Stimulated activated CD4-positive, alpha-beta T cell treated with anti-CD3 and anti-CD28 coated beads, Interleukin-12 subunit alpha, Interleukin-12 subunit beta, amount 100 ng/mL, for 48 hours (primary cell): ENCODE measurements around the gene CAVIN2.

Experiments used
- DNase-seq, 3 donors: peaks; one replicate each; pipeline ENCODE4 v3.0.0-alpha.2; 2020; ENCODE audit warnings: low read depth in 2 of 3, low spot score in 1 of 3

Gene CAVIN2, protein sequence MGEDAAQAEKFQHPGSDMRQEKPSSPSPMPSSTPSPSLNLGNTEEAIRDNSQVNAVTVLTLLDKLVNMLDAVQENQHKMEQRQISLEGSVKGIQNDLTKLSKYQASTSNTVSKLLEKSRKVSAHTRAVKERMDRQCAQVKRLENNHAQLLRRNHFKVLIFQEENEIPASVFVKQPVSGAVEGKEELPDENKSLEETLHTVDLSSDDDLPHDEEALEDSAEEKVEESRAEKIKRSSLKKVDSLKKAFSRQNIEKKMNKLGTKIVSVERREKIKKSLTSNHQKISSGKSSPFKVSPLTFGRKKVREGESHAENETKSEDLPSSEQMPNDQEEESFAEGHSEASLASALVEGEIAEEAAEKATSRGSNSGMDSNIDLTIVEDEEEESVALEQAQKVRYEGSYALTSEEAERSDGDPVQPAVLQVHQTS

DNA sequence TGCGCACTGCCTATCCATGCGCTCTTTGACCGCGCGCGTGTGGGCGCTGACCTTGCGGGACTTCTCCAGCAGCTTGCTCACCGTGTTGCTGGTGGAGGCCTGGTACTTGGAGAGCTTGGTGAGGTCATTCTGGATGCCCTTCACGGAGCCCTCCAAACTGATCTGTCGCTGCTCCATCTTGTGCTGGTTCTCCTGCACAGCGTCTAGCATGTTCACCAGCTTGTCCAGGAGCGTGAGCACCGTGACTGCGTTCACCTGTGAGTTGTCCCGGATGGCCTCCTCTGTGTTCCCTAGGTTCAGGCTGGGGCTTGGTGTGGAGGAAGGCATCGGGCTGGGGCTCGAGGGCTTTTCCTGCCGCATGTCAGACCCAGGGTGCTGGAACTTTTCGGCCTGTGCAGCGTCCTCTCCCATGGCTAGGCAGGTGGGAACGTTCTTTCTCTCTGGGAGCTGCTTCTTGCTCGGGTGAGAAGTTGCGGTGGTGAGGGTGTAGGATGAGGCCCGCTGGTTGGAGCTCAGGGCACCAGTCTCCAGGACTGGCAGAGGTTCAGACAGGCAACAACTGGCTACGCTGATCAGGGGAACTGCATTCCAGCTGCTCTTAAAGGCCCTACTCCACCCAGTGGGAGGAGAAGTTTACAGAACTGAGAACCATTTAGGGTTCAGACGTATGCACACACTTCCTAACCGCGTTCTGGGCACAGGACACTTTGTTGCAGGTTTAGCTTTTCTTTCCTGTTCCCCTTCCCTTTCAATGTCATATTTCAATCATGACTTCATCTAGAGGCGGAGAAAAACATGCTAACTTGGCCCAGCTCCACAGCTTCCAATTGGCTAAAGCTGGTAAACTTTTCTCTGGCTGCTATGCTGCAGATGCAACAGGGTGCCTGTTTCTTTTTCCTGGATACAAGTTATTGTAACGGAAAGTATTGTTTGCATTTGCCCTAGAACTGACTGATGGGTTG, at the start of gene CAVIN2:
Gene CAVIN2 (minus strand): TSS at position 574 of the 962 bp plus-strand sequence. CDS start 163 bp downstream, at position 411.
- no peak for DNase-seq

DNA sequence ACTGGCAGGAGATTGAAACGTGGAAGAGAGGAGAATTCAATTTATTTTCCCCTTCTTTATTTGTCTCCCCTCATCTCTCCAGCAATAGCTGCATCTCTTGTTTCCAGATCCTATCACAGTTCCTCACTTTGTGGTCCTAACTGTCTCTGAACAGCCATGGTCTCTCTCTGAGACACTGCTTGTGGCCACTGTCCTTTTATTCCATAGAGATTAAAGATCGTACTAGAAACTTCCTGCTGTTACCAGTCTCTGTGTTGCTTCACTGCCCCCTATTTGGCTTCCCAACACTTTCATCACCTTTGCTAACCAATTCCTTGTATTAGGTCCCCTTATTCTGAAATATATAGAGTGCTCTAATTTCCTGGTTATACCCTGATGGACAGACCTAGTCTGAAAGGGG, 48.9 kb upstream of the CAVIN2 start:
- DNase-seq = no peak

DNA sequence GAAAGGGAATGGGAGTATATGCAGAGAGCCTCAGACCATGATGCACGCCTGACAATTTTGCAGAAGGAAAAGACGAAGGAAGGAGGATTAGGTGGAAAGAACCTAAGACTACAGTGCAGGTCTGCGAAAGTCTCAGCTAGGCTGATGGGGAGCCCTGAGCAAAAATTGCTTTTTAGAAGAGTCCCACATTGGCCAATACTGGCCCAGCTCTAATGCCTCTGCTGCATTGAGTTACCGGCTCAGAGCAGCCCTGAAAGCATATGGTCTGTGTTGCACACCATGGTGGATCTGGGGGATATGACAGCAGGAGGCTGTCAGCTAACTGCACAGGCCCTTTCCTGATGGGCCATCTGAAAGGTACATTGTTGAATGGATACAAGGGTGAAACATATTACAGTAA, 48.3 kb upstream of the CAVIN2 start:
- no peak for DNase-seq

DNA sequence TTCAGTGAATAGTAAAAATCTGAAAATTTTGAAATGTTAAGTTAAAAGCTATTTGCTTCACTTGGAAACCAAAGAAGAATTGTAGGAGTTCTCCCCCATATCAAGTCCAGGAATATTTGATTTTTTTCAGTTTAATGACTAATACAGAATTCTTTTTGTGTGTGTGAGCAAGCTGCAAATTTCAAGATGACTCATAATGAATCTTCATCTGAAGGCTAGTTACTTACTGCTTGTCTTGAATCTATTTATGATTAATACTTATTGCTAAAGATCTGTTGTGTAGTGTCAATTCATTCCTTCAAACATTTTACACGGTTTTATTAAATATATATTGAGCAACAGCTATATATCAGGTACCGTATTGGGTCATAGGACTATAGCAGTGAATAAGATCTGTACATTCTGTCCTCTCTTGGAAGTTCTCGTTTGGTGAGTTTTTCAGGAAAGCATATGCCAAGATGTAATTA, 47.8 kb upstream of the CAVIN2 start:
- no peak for DNase-seq

DNA sequence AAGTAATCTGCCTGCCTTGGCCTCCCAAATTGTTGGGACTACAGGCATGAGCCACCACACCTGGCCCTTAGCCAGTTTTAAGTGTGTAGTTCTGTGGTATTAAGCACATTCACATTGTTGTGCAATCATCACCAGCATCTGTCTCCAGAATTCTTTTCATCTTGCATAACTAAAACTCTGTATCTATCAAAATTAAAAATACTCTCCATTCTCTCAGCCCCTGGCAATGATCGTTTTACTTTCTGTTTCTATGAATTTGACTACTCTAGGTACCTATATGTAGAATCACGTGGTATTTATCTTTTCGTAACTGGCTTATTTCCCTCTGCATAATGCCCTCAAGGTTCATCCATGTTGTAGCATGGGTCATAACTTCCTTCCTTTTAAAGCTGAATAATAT, 45.5 kb upstream of the CAVIN2 start:
- no peak for DNase-seq

DNA sequence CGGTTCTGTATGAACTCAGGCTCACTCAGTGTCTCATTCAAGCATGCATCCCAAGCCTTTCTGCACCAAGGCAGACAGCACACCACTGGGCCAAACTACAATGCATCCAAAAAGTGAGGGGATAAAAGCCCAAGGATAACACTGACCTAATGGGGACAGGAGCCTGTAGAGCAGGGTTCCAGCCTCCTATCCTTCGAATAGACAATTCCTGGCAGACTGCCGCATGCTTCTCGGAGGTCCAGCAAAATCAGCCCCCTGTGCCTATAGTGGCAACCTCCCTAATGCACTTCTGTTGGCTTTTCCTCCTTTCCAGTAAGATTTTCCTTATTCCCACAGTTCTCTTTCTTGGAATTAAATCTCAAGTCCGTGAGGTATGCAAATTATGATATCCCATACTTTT, 44.8 kb upstream of the CAVIN2 start:
- no peak for DNase-seq

DNA sequence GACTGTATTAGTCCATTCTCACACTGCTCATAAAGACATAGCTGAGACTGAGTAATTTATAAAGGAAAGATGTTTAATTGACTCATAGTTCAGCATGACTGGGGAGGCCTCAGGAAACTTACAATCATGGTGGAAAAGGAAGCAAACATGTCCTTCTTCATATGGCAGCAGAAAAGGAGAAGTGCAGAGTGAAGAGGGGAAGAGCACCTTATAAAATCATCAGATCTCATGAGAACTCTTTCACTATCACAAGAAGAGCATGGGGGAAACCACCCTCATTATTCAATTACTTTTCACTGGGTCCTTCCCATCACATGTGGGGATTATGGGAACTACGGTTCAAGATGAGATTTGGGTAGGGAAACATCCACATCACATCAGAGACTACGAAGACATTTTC, 43.0 kb upstream of the CAVIN2 start:
- DNase-seq = no peak

DNA sequence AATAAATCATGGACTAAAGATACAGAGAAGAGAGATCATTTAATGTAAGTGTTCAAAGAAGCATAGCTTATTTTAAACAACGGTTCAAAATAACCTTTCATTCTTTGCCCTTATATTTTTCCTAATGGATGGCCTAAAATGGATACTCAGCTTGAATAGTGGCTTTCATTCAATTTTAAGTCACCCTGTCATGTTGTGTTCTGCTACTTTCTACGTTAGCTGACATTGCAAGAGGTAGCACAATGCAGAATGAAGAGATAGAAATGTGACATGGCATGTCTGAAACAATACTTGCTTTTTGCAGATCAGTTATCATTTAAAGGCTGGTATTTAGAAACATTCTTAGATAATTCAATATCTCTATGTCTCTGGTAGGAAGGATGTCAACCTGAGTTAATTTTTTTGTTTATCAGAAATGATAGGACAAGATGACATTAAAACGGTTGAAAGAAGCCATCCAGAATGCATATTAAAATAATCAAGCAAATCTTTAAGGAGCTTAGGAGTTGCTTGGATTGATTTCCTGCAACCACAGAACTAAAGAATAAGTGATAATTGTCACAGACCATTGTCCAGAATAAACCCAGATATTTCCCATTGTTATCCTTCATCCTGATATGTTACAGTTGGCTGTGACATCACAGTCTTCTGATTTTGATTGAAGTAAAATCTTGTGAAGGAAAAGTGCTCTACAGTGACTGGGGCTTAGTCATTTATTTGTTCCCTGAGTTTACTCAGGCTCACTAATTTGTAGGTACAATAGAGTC, 41.7 kb upstream of the CAVIN2 start:
- DNase-seq = no peak

DNA sequence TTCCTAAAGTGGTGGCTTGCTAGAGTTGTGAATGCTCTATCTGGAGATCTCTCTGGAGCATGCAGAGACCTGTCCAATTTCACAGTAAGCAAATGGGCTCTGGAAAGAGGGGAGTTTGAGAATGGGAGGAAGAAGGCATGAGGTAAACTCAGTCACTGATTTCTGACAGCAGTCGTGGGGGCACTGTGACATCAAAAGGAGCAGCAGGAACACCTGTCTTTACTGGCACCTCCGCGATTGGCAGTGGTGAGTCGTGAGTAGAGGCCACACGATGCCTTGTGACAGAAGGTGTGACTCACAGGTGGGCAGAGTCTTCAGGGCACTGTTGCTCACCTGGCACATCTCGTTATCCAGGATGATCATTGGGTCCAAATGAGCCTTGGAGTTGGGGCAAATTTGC, 38.8 kb upstream of the CAVIN2 start:
- DNase-seq = no peak

DNA sequence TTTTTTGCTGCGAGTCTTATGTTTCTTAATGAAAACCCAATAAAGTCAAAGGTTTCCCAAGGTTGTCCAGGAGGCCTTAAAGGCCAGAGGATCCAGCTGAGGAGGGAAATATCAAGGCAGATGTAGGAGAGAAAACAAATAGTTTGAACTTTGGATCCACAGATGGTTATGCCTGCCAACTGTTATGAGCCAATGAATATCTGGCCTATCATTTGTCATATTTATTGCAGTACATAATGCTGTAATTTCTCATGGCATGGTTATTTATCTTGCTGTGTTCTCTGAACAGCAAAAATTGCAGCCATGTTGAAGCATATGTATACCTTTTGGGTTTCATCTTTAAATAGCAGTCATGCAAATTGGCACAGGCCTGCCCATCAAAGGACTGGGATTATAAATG, 38.2 kb upstream of the CAVIN2 start:
- no peak for DNase-seq

DNA sequence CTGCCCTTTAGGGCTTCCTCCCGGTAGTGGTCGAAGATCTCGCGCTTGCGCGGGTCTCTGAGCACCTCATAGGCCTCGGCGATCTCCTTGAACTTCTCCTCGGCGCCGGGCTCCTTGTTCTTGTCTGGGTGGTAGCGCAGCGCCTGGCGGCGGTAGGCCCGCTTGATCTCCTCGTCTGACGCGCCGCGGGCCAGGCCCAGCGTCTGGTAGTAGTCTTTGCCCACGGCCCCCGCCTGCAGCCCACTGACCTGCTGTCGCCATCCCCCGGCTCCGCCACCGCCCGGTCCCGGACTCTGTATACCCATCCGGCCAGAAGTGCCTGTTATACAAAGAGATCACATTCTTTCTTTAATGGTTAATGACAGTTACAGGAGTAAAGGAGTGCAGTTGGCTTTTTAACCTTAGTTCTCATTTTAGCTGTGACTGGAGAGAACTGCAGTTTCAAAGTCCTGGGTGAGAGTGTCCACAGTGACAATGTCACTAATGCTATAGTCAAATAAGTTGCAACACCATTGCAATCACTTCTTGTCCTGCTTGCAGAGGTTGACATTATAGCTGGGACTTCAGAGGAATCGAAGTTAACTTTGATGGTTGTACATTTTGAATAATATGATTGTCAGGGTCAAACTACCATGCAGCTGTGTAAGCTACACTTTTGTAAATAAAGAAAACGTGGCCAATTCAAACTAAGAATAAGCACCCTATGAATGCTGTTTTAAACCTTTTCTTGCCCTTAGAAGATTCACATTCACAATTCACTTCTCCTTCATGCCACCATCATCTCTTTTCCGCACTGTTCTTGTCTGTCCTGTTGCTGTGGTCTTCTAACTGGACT, 35.3 kb upstream of the CAVIN2 start:
- no peak for DNase-seq

DNA sequence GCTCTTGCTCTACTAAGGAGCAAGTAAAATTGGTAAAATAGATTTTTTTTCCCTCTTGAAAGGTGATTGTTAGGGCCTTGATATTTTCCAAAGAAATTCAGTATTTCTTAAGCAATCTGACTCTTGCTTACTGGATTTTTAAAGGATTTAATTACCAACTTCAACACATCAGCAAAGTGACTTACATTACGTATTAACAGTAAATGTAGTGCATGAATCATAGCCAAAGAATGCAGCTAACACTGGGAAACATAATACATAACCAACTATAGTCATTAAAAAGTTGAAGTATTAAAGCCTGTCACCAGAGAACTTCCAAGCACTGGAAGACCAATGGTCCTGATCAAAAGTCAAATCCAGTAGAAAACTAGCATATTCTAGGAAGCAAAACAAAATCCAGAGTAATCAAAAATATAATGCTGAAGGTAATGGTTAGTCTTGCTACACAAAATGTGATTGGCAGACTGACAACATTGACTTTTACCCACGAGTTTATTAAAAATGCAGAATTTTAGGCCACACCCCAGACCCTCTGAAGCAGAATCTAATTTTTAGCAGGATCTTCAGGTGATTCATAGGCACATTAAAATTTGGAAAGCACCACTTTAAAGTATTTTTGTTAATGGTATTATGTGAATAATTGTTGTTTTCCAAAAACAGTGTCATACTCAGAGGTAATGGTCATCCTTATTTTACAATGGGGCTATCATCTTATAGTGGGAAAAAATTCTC, 31.8 kb upstream of the CAVIN2 start:
- no peak for DNase-seq

DNA sequence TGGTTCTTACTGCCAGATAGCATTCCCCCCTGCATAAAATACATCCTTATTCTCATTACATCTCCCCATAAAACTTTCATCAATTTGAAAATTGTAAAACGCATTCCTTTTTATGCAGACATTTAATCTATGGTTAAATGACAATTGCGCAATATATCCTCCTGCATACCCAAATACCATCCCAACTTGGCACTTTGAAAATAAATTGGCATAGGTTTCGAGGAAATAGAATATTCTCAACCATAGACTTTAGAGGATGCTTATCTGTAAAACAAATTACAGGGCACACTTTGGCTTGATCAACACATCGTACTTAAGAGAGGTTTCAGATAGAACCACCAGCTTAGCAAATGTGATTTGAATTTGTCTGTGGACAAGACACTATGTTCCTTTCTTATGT, 31.0 kb upstream of the CAVIN2 start:
- DNase-seq = no peak

DNA sequence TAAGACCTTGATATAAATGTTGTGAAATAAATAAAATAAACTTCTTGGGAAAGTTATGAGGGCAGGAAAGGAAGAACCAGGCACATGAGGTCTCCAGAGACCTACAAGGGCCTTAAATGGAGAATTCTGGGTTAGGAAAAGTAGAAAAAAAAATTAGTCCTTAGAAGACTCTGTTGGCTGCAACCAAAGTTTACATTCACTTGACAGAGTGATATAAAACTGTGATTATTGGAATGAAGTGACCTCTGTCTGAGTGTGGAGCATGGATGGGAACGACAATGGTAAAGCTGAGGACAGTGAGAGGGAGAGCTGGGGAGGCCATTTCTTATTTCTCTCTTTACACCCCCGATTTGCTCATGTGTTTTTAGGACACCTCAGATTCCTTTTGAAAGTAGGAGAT, 29.0 kb upstream of the CAVIN2 start:
- no peak for DNase-seq

DNA sequence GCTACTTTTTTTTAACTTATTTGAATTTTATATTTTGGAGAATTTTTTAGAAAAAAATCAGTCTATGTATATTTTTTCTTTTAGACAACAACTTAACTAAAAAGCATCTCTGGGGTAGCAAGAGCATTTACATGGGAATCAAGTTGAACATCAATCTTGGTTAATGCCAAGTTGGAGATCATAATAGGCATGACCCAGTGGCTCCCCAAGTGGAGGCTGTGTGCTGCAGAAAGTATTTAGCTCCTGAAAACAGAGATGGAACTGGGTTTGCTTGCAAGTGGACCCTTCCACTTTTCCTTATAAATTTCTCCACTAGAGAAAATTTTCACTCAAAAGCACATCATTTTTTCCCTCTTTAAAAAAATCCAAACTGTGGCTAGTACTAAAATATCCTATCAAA, 23.9 kb upstream of the CAVIN2 start:
- DNase-seq = no peak

DNA sequence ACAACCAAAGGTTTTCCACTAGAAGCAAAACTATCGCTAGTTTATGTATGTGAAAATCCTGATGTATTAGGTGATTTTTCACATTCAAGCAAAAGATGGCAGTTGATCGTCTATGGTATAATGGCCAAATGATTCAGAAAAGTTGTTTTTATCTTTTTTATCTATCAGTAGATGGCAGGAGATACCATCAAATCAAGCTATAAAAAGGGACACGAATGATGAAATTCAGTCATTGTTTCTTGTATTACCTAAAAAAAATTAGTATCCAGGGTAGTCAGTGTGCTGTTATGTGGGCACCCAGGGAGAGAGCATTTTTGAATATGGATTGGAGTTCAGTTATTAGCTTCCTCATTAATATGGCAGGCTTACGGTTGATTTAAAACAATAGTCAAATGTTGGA, 22.9 kb upstream of the CAVIN2 start:
- DNase-seq = no peak

DNA sequence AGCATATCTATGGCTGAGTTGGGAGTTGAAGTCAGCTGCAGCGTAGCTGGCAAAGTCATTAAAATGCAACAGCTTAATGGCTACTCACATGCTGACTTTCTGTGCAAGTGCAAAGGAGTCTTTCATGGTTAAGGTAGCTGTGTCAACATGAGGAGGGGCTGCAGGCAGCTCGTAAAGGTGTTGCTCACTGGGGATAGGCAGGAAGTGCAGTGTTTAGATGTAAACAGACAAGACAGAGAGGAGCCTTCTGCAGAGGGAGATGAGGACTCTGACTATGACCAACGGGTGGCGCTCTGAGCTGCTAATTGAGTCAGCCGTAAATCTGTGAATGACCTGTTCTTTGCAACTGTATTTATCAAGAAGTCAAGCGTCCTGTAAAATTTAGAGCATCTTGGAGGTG, 22.3 kb upstream of the CAVIN2 start:
- DNase-seq = no peak

DNA sequence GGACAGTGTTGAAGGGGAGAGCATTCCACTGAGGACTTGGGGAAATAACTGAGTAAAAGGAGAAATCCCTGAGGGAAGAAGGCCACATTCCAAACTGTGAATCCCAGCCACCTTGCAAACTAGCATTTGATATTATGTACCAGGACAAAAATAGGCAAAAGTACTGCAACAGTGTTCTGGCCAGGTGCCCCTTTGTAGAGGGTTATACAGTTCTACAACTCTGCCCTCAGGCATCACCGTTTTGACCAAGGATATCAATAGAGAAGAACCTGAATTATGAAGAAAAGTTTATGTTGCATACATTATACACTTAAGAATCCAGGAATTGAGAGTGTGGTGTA, 20.6 kb upstream of the CAVIN2 start:
- DNase-seq = no peak

DNA sequence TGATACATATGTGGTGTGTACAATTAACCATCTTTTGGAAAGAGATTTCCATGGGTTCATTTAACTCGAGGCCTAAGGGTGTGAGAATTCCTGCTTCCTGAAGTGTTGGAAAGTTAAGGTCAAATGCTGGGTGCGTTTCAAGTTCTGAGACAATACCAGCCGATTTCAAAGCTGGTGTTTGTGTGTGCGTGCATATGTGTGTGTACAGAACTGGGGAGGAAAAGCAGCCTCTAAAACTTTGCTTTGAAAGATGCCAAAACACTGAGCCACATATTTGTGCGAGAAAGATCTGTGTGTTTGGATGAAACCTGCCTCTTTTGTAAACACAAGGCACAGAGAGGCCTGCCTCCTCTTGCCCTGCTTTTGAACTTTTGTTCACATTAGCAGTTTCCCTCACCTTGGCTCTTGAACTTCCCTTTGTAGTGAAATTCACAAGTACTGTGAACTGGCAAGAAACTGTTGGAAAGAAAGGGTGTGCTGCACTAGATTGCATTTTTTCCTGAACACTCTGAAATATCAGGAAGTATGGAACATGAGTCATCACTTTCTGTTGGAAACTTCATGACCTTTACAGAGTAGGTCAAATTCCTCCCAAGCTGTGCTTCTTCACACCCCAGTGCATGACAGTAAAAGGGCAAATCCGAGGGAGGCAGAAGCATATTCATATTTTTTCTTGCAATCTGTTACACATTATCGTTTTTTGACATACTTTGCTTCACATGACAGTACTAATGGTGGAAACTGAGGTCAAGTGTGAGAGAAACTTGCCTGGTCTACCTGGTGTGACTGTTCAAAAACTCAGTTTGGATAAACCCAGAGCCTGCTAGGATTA, 20.0 kb upstream of the CAVIN2 start:
- DNase-seq = no peak
